Chondrocyte (in vitro differentiated cells): ENCODE data around the gene SERPINA4. TPM values are rescaled to one million over a fixed set of nuclear protein-coding genes. Genes with fewer than 3 reads are reported as not detected.

Experiments
- DNase-seq: peaks from one replicate; pipeline ENCODE4 v3.0.0; 2021; ENCODE audit warnings: mixed read lengths, low spot score
- H3K27ac Mint-ChIP-seq: one replicate; pipeline ENCODE4 v1.8.0; 2021; ENCODE audit warnings: mild to moderate bottlenecking, moderate library complexity, mixed read lengths; ENCODE audit not compliant: unreplicated experiment
- H3K27me3 Mint-ChIP-seq: 2 replicates; pipeline ENCODE4 v1.8.0; 2021; ENCODE audit warnings: low read depth, mixed read lengths
- H3K36me3 Mint-ChIP-seq: 2 replicates; pipeline ENCODE4 v1.8.0; 2021; ENCODE audit warnings: low read depth, mixed read lengths
- H3K4me1 Mint-ChIP-seq: 2 replicates; pipeline ENCODE4 v1.8.0; 2021; ENCODE audit warnings: low read depth, mild to moderate bottlenecking, mixed read lengths
- H3K4me3 Mint-ChIP-seq: one replicate; pipeline ENCODE4 v1.8.0; 2021; ENCODE audit warnings: mild to moderate bottlenecking, moderate library complexity, mixed read lengths; ENCODE audit not compliant: unreplicated experiment
- H3K9me3 Mint-ChIP-seq: 2 replicates; pipeline ENCODE4 v1.8.0; 2021; ENCODE audit warnings: low read depth, mixed read lengths
- CTCF ChIP-seq: fragments of 200-600 bp; sonication (generic); IDR thresholded peaks from 2 replicates; pipeline ENCODE4 v1.5.0; 2021; ENCODE audit warnings: antibody characterized with exemption, mild to moderate bottlenecking, moderate library complexity
- total RNA-seq: library from RNA; stranded (reverse); gene quantifications from 3 replicates; pipeline ENCODE4 v1.2.1, GENCODE V29; 2021

SERPINA4 gene
- total RNA-seq, 1 donor from 2014 or later, result not detected

- DNase-seq, result no peak
- H3K4me3 Mint-ChIP-seq, result no peak overlapping the region
- peaks cover 15% of the 10 kb centered on the region for H3K4me1 Mint-ChIP-seq
- no peak for TF ChIP-seq CTCF
- H3K27me3 Mint-ChIP-seq, result peaks cover 5% of the 10 kb centered on the region
- H3K9me3 Mint-ChIP-seq, result no peaks in the 10 kb centered on the region
- H3K27ac Mint-ChIP-seq, result no peak overlapping the region
- H3K36me3 Mint-ChIP-seq, result no peaks in the 10 kb centered on the region
These were observed 9.2 kb downstream of the SERPINA4 start for GRCh38 chr14:94570440-94570839.

- H3K4me1 Mint-ChIP-seq, result peaks cover 15% of the 10 kb centered on the region
These were observed 10.2 kb downstream of the SERPINA4 start for GRCh38 chr14:94571395-94571794.

GRCh38 chr14:94571950-94572349 is 10.7 kb downstream of the SERPINA4 start:
- no peaks in the 10 kb centered on the region for H3K9me3 Mint-ChIP-seq
- no peaks in the 10 kb centered on the region for H3K27me3 Mint-ChIP-seq
- peak overlapping the region; percentile 79 for H3K27ac Mint-ChIP-seq
- no peak for DNase-seq
- no peak for TF ChIP-seq CTCF
- no peak overlapping the region for H3K4me3 Mint-ChIP-seq
- no peaks in the 10 kb centered on the region for H3K36me3 Mint-ChIP-seq
- H3K4me1 Mint-ChIP-seq, result peaks cover 15% of the 10 kb centered on the region

More at GRCh38 chr14:94571395-94571794, 10.2 kb downstream of the SERPINA4 start:
- Mint-ChIP-seq H3K4me3 (no peak overlapping the region), H3K9me3 (no peaks in the 10 kb centered on the region), H3K36me3 (no peaks in the 10 kb centered on the region), H3K27ac (peak overlapping the region; percentile 79), H3K27me3 (peaks cover 2% of the 10 kb centered on the region)
- TF ChIP-seq CTCF, result no peak
- no peak for DNase-seq

- Mint-ChIP-seq H3K4me3 (no peak overlapping the region), H3K27ac (no peak overlapping the region), H3K4me1 (peaks cover 15% of the 10 kb centered on the region), H3K9me3 (no peaks in the 10 kb centered on the region), H3K36me3 (no peaks in the 10 kb centered on the region), H3K27me3 (no peaks in the 10 kb centered on the region)
- no peak for DNase-seq
- no peak for TF ChIP-seq CTCF
These were observed 11.5 kb downstream of the SERPINA4 start for GRCh38 chr14:94572637-94573303.

GRCh38 chr14:94573475-94574277 is 12.4 kb downstream of the SERPINA4 start:
- H3K4me1 Mint-ChIP-seq, result peaks cover 15% of the 10 kb centered on the region
- no peak for TF ChIP-seq CTCF
- no peaks in the 10 kb centered on the region for H3K9me3 Mint-ChIP-seq
- no peak for DNase-seq
- no peak overlapping the region for H3K4me3 Mint-ChIP-seq
- H3K36me3 Mint-ChIP-seq, result no peaks in the 10 kb centered on the region
- H3K27ac Mint-ChIP-seq, result no peak overlapping the region
- no peaks in the 10 kb centered on the region for H3K27me3 Mint-ChIP-seq
